ENCODE results near the gene UBXN2A. TPM values are rescaled to one million over a fixed set of nuclear protein-coding genes. Genes with fewer than 3 reads are reported as not detected.

The UBXN2A gene
- total RNA-seq, result 13.4 and 13.5 TPM in 2 replicates

DNA sequence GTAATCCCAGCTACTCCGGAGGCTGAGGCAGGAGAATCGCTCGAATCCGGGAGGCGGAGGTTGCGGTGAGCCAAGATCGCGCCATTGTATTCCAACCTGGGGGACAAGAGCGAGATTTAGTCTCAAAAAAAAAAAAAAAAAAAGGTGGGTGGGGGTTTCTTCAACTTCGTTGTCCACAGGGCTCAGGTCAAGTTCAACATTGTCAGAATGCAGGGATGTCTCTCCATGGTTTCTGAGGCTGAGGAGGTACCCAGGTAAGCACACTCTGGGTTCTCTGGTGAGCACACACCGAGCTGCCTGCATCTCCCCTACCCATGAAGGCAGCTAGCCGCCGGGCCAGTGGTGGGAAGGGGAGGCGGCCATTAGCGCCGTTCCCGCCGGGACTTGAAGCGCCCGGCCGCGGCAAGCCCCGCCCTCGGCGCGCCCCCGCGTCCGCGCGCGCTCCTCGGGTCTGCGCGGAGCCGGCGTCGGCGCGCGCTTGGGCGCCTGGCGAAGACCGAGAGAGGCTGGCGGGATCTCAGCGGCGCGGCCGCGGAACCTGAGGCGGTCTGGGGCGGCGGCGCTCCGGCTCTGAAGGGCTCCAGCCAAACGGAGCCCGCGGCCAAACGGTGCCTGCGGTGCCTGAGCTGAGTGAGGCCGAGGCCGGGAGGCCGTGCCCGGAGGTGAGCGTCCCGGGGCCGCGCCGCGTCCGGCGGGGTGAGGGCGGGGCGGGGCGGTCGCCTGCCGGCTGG lies at the start of gene UBXN2A:
Gene UBXN2A, plus strand, starts transcription at position 477 of the 731 bp plus-strand sequence. CDS start 17,852 bp downstream, outside the sequence.

GRCh38 chr2:23926750-23927571 lies 13.3 kb upstream of the UBXN2A start, which contains the start of gene ATAD2B:
ATAD2B (minus strand) TSS chr2:23927123; CDS start chr2:23926770, 353 bp downstream.

DNA sequence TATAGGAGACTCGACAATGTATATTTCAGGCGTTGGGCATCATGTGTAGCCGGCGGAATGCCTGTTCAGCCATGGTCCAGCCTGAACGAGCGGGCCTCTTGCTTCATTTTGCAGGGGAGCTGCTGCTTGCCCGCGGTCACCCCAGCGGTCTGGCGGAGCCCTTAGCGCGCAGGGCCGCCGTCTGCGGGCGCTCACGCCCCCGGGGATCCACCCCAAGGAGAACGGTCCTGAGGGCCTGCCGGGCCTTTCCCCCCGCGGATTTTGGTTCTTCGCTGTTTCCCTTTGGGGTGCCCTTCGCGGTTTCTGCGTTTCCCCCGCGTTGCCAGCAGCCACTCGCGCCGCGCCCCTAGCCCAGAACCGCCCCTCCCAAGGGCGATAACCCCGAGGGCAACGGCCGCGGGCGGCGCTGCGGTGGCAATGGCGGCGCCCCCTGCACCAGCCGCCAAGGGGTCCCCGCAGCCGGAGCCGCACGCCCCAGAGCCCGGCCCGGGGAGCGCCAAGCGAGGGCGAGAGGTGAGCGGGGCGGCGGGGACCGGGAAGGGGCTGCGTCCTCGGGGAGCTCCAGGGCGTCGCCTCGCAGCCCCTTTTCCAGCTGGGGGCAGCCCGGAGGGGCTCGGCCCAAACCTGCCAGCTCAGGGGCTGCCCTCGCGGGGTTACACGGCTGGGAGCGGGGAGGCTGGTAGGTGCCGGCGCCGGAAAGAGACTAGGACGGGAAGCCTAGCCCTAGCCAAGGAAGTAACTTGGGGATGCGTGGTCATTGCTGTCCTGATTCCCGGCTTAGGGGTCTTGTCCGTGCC lies 69.6 kb downstream of the UBXN2A start, which contains the start of gene MFSD2B:
Gene MFSD2B, plus strand, starts transcription at position 406 of the 797 bp plus-strand sequence. Its CDS starts 12 bp downstream, at position 418.

DNA sequence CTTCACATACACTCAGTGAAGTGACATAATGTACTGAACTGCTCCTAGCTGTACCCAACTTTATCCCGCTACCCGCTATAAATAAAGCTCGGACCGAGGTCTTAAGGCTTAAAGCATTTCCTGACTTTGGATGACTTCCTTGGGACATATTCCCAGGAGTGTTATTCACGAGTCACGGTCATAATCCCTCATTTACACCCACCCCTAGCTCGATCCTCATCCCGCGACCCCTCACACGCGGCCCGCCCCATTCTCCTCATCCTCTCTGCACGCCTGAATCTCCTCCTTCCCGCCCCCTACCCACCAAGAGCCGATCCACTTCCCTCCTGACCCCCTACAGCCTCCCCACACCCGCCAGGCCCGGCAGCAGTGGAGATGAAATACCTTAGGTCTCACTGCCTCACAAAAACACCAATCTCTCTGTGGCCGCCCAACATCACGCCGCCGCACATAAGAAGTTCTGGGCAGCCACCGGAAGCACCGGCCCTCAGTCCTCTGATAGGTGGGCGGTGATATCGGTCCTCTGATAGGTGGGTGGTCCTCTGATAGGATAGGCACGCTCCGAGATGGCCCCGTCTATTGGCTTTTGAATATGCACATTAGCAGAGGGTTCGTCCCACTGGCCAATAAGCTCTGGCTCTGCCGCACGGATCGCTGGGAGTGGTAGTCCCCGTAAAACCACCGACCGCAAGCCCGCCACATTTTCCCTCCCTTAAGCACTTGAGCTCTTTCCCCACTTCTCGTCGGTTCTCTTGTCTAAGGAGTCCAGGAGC lies 106.9 kb downstream of the UBXN2A start, which contains the start of gene WDCP:
Gene WDCP, minus strand, starts transcription at position 462 of the 773 bp plus-strand sequence. CDS start 7,897 bp downstream, outside the sequence.

GRCh38 chr2:24049485-24050021 lies 109.3 kb downstream of the UBXN2A start, which contains the start of gene FKBP1B:
FKBP1B (plus strand) TSS chr2:24049741; CDS start chr2:24049850, 109 bp downstream.

Other genes starting within 250 kb of the UBXN2A start
- gene ATAD2B, start 13.3 kb upstream of the UBXN2A start, total RNA-seq, result 7.9 and 18.8 TPM in 2 replicates
- gene MFSD2B, start 69.6 kb downstream of the UBXN2A start, total RNA-seq, result 0.17 TPM in 1 of 2 replicates, not detected in the other
- 11.2 and 12.2 TPM in 2 replicates for gene WDCP, start 106.9 kb downstream of the UBXN2A start, total RNA-seq
- 10.1 and 10.9 TPM in 2 replicates for gene FKBP1B, start 109.3 kb downstream of the UBXN2A start, total RNA-seq
- gene SF3B6, start 135.9 kb downstream of the UBXN2A start, total RNA-seq, result 101 and 194 TPM in 2 replicates
- gene TP53I3, start 144.4 kb downstream of the UBXN2A start, total RNA-seq, result 59.9 and 88.3 TPM in 2 replicates
- 0.44 and 0.83 TPM in 2 replicates for gene PFN4, start 182.9 kb downstream of the UBXN2A start, total RNA-seq
- gene FAM228B, start 183.0 kb downstream of the UBXN2A start, total RNA-seq, result 6.3 and 9.3 TPM in 2 replicates
- gene FAM228A, start 234.6 kb downstream of the UBXN2A start, total RNA-seq, result 1.3 and 6.0 TPM in 2 replicates